ENCODE results near the gene FNTB. TPM values are rescaled to one million over a fixed set of nuclear protein-coding genes. Genes with fewer than 3 reads are reported as not detected.
A peak's percentile ranks its signal among the peaks of the same experiment; 100 is the strongest.
"Not testable (repeated sequence)": the region's sequence is repeated elsewhere in the genome, so short reads cannot be mapped to it uniquely, and the experiment has no call there.

Gene FNTB
- total and polyA plus RNA-seq, 5 donors from 2014 or later = 6.3 to 15.5 (median 7.9) TPM

DNA sequence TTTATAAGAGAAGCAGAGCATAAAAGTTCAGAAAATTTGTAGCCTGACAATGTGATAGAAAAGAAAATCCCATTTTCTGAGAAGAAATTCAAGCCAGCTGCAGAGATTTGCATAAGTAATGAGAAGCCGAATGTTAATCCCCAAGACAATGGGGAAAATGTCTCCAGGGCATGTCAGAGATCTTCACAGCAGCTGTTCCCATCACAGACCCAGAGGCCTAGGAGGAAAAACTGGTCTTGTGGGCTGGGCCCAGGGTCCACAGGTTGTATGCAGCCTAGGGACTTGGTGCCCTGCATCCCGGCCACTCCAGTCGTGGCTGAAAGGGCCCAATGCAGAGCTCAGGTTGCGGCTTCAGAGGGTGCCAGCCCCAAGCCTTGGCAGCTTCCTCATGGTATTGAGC is 100.0 kb downstream of the FNTB start:
- DNase-seq = not testable (repeated sequence)

DNA sequence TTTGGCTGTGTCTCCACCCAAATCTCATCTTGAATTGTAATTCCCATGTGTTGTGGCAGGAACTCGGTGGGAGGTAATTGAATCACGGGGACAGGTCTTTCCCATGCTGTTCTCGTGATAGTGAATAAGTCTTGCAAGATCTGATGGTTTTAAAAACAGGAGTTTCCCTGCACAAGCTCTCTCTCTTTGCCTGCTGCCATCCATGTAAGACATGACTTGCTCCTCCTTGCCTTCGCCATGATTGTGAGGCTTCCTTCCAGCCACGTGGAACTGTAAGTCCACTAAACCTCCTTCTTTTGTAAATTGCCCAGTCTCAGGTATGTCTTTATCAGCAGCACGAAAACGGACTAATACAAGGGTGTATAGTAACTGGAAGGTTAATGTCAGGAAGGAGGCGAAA is 101.1 kb downstream of the FNTB start:
- peaks cover 28% of the 10 kb centered on the region for H3K4me1 ChIP-seq (ENCODE audit: control insufficient read depth, insufficient read depth, low read length, poor library complexity, severe bottlenecking)
- DNase-seq; ATAC-seq (ENCODE audit: low read depth in 2 of 2); H3K27me3 ChIP-seq (ENCODE audit: control insufficient read depth, insufficient read depth, low read length); H3K27ac ChIP-seq (ENCODE audit: insufficient read depth, low read length, poor library complexity, severe bottlenecking); H3K27me3 Mint-ChIP-seq; H3K9me3 ChIP-seq (ENCODE audit: control insufficient read depth in 2 of 2, low read length in 2 of 2); H3K9me3 Mint-ChIP-seq; H3K4me3 ChIP-seq (ENCODE audit: low read depth, low read length): not testable (repeated sequence)
- peaks cover 89% of the 10 kb centered on the region for H3K36me3 ChIP-seq (ENCODE audit: control insufficient read depth, insufficient read depth, low read length)
- peak overlapping the region in 1 of 4 donors; percentile 39 for H3K4me3 Mint-ChIP-seq
- peaks cover 25 to 73% (median 52%) of the 10 kb centered on the region in 4 donors for H3K4me1 Mint-ChIP-seq
- H3K27ac Mint-ChIP-seq = peak overlapping the region in 1 of 3 donors; percentile 17
- H3K36me3 Mint-ChIP-seq = peaks cover 64% of the 10 kb centered on the region

More for the DNA sequence above, 100.0 kb downstream of the FNTB start:
- peak overlapping the region in 1 of 3 donors; percentile 55 for H3K27ac Mint-ChIP-seq
- H3K4me3 ChIP-seq (ENCODE audit: low read depth, low read length); H3K27ac ChIP-seq (ENCODE audit: insufficient read depth, low read length, poor library complexity, severe bottlenecking); H3K9me3 ChIP-seq (ENCODE audit: control insufficient read depth in 2 of 2, low read length in 2 of 2); ATAC-seq (ENCODE audit: low read depth in 2 of 2); H3K27me3 ChIP-seq (ENCODE audit: control insufficient read depth, insufficient read depth, low read length); H3K27me3 Mint-ChIP-seq; H3K9me3 Mint-ChIP-seq; H3K4me3 Mint-ChIP-seq: not testable (repeated sequence)
- peaks cover 24 to 77% (median 61%) of the 10 kb centered on the region in 4 donors for H3K4me1 Mint-ChIP-seq
- peaks cover 88% of the 10 kb centered on the region for H3K36me3 ChIP-seq (ENCODE audit: control insufficient read depth, insufficient read depth, low read length)
- peaks cover 73% of the 10 kb centered on the region for H3K36me3 Mint-ChIP-seq
- peaks cover 27% of the 10 kb centered on the region for H3K4me1 ChIP-seq (ENCODE audit: control insufficient read depth, insufficient read depth, low read length, poor library complexity, severe bottlenecking)

DNA sequence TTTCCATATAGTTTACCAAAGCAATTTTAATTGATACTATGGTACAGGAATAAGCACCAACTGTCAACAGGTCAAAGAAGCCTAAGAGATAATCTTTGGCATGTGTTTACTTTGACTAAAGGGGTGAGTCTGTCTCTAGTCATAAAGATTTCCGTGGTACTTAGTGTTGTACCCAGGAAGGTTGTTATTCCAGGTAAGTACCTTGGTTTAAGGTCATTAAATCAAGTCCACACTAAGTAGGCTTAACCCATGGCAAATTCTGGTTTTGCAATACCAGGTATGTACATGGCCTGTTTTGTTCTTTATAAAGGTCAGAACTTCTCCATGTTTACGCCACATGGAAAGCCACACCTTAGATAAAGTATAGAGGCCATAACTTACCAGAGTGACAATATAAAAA is 105.7 kb downstream of the FNTB start:
- ATAC-seq (ENCODE audit: low read depth in 2 of 2) (no peak), DNase-seq (no peak)
- no peak overlapping the region for H3K4me3 ChIP-seq (ENCODE audit: low read depth, low read length)
- H3K27me3 Mint-ChIP-seq = no peaks in the 10 kb centered on the region
- H3K9me3 Mint-ChIP-seq = peaks cover 0 to 7% (median 2%) of the 10 kb centered on the region in 7 donors
- peaks cover 93% of the 10 kb centered on the region for H3K36me3 ChIP-seq (ENCODE audit: control insufficient read depth, insufficient read depth, low read length)
- H3K27me3 ChIP-seq (ENCODE audit: control insufficient read depth, insufficient read depth, low read length) = no peaks in the 10 kb centered on the region
- H3K9me3 ChIP-seq (ENCODE audit: control insufficient read depth in 2 of 2, low read length in 2 of 2) = peaks cover 3 to 5% of the 10 kb centered on the region in 2 experiments
- peaks cover 47 to 80% (median 63%) of the 10 kb centered on the region in 4 donors for H3K4me1 Mint-ChIP-seq
- H3K4me3 Mint-ChIP-seq = peak overlapping the region in 1 of 4 donors; percentile 44
- no peak overlapping the region for H3K27ac ChIP-seq (ENCODE audit: insufficient read depth, low read length, poor library complexity, severe bottlenecking)
- H3K27ac Mint-ChIP-seq = no peak overlapping the region
- H3K4me1 ChIP-seq (ENCODE audit: control insufficient read depth, insufficient read depth, low read length, poor library complexity, severe bottlenecking) = peaks cover 57% of the 10 kb centered on the region
- peaks cover 64% of the 10 kb centered on the region for H3K36me3 Mint-ChIP-seq

DNA sequence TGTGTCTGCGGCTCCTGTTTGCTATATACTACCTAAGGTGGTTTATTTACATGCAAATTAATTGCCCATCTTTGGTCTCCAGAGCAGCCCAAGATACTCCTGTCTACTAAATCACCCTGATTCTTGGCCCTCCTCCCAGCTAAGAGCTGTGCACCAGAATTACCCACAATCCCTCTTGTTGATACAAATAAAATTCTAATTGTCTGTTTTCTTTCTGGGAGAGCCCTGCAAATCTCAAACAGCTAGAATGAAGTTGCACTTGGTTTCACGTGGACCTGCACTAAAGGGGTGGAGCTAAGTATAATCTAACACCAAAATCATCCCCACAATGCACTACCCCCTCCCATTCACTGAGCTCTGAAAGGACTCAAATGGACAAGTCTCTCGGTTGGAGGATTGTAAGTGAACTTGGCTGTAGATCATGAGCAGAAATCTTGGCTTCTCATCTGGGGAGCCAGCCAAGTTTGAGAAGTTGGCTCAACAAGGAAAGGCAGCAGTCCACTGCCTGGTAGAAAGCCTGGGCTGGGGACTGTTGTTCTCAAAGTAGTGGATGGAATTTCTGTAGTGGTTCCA is 109.0 kb downstream of the FNTB start:
- peaks cover 54% of the 10 kb centered on the region for H3K36me3 Mint-ChIP-seq
- DNase-seq (no peak), ATAC-seq (ENCODE audit: low read depth in 2 of 2) (no peak)
- Histone ChIP-seq H3K27me3 (ENCODE audit: control insufficient read depth, insufficient read depth, low read length) (no peaks in the 10 kb centered on the region), H3K27ac (ENCODE audit: insufficient read depth, low read length, poor library complexity, severe bottlenecking) (peak overlapping the region; percentile 14), H3K4me1 (ENCODE audit: control insufficient read depth, insufficient read depth, low read length, poor library complexity, severe bottlenecking) (peaks cover 79% of the 10 kb centered on the region), H3K9me3 (ENCODE audit: control insufficient read depth in 2 of 2, low read length in 2 of 2) (no peaks in the 10 kb centered on the region), H3K36me3 (ENCODE audit: control insufficient read depth, insufficient read depth, low read length) (peaks cover 64% of the 10 kb centered on the region), H3K4me3 (ENCODE audit: low read depth, low read length) (peak overlapping the region; percentile 89)
- H3K27me3 Mint-ChIP-seq = no peaks in the 10 kb centered on the region
- peaks cover 0 to 2% (median 0%) of the 10 kb centered on the region in 7 donors for H3K9me3 Mint-ChIP-seq
- peak overlapping the region in 3 of 4 donors; percentile 62 to 74 (median 68) for H3K4me3 Mint-ChIP-seq
- peaks cover 55 to 91% (median 69%) of the 10 kb centered on the region in 4 donors for H3K4me1 Mint-ChIP-seq
- H3K27ac Mint-ChIP-seq = peak overlapping the region in 2 of 3 donors; percentile 62 to 75

DNA sequence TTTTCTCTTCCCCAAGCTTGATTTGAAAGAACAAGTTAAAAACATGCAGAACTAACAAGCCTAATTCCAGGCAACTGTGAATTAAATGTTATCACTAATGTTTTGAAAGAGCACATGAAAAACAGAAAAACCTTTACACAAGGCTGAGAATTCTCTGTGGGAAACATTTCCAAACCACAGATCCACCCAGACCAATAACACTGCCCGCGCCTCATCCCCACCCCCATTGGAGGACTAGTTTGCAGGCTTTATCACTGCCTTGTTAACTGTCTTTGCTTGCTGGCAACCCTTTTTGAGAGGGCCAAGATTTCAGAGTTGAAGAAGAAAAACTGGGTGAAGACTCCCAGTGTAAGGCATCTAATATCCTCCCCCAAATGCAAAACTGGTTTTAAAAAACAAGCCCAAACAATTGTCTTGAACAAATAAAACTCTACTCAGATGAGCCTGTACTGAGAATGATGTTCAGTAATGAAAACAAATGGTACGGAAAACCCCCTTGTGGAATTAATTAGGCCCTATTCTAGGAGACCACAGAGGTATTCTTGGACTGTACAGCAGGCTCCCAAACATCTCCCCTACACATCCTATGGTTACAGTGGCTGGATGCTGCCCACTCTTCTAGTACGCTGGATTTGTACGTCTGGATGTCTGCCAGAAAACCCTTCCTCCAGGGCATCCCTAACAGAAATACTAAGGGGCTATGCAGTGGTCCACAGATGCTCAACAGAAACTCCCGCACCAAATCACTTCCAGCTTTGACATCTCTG is 109.8 kb downstream of the FNTB start:
- Histone ChIP-seq H3K36me3 (ENCODE audit: control insufficient read depth, insufficient read depth, low read length) (peaks cover 59% of the 10 kb centered on the region), H3K27me3 (ENCODE audit: control insufficient read depth, insufficient read depth, low read length) (no peaks in the 10 kb centered on the region), H3K9me3 (ENCODE audit: control insufficient read depth in 2 of 2, low read length in 2 of 2) (no peaks in the 10 kb centered on the region), H3K4me1 (ENCODE audit: control insufficient read depth, insufficient read depth, low read length, poor library complexity, severe bottlenecking) (peaks cover 77% of the 10 kb centered on the region), H3K4me3 (ENCODE audit: low read depth, low read length) (peak overlapping the region; percentile 89), H3K27ac (ENCODE audit: insufficient read depth, low read length, poor library complexity, severe bottlenecking) (no peak overlapping the region)
- peaks cover 50% of the 10 kb centered on the region for H3K36me3 Mint-ChIP-seq
- peak overlapping the region; percentile 62 to 74 (median 66) for H3K4me3 Mint-ChIP-seq
- no peaks in the 10 kb centered on the region for H3K9me3 Mint-ChIP-seq
- ATAC-seq (ENCODE audit: low read depth in 2 of 2) (no peak), DNase-seq (no peak)
- H3K27ac Mint-ChIP-seq = peak overlapping the region; percentile 62 to 76 (median 74)
- H3K27me3 Mint-ChIP-seq = no peaks in the 10 kb centered on the region
- H3K4me1 Mint-ChIP-seq = peaks cover 54 to 88% (median 69%) of the 10 kb centered on the region in 4 donors

DNA sequence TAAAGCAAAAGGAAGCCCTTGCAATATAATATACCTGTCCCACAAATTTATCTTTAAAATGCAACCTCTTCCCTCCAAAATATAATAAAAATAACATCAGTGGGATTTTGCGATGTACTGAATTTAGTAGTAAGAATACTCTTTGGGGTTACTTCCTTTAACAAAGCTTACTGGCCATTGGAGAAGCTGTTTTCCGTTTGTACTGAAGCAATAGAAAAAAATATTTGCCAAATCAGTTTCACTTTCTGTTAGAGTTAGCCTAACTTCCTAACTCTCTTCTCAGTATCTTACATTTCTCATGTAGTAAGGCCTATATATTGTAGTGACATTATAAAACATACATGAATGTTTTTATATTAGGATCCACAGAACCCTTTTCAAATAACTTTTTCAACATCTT is 111.9 kb downstream of the FNTB start:
- H3K4me1 ChIP-seq (ENCODE audit: control insufficient read depth, insufficient read depth, low read length, poor library complexity, severe bottlenecking) = peaks cover 81% of the 10 kb centered on the region
- no peak for ATAC-seq (ENCODE audit: low read depth in 2 of 2)
- H3K9me3 ChIP-seq (ENCODE audit: control insufficient read depth in 2 of 2, low read length in 2 of 2) = no peaks in the 10 kb centered on the region
- Mint-ChIP-seq H3K4me3 (peak overlapping the region; percentile 72 to 91 (median 80)), H3K9me3 (no peaks in the 10 kb centered on the region), H3K36me3 (peaks cover 43% of the 10 kb centered on the region), H3K4me1 (peaks cover 39 to 80% (median 60%) of the 10 kb centered on the region in 4 donors), H3K27ac (peak overlapping the region; percentile 62 to 94 (median 91)), H3K27me3 (peaks cover 2% of the 10 kb centered on the region)
- peak overlapping the region; percentile 89 for H3K4me3 ChIP-seq (ENCODE audit: low read depth, low read length)
- peak in 2 of 3 donors; percentile 68 to 82 for DNase-seq
- no peaks in the 10 kb centered on the region for H3K27me3 ChIP-seq (ENCODE audit: control insufficient read depth, insufficient read depth, low read length)
- H3K36me3 ChIP-seq (ENCODE audit: control insufficient read depth, insufficient read depth, low read length) = peaks cover 38% of the 10 kb centered on the region
- H3K27ac ChIP-seq (ENCODE audit: insufficient read depth, low read length, poor library complexity, severe bottlenecking) = peak overlapping the region; percentile 79

DNA sequence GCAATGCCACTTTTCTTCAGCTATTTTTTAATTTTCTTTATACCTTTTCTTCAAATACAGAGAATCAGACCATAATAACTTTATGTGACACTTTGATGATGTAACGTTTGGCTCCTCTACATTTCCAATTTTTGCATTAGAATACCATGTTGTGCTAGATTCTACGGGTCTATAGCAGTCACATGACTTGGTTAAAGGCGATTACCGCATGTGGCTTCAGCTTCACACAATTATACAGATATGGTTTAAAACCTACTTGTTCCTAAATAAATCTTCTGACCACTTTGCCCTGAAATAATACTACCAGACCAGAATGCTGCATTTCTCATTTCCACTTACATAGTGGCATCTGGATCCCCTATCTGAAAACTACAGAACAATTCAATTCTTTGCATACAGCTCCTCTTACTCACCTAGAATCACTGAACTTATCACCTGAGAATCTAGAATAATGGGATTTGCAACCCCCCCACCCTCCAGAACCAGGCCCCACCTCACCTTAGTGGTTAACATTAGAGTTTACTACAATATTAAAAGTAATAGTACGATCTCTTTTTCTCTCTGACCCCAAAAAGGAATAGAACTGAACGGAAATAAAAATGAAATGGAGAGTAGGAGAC is 114.3 kb downstream of the FNTB start:
- H3K9me3 Mint-ChIP-seq = no peaks in the 10 kb centered on the region
- peaks cover 9% of the 10 kb centered on the region for H3K27me3 Mint-ChIP-seq
- H3K27ac Mint-ChIP-seq = peak overlapping the region; percentile 91 to 99 (median 94)
- peaks cover 17% of the 10 kb centered on the region for H3K36me3 ChIP-seq (ENCODE audit: control insufficient read depth, insufficient read depth, low read length)
- peak overlapping the region; percentile 99 for H3K27ac ChIP-seq (ENCODE audit: insufficient read depth, low read length, poor library complexity, severe bottlenecking)
- H3K36me3 Mint-ChIP-seq = peaks cover 24% of the 10 kb centered on the region
- H3K27me3 ChIP-seq (ENCODE audit: control insufficient read depth, insufficient read depth, low read length) = peaks cover 2% of the 10 kb centered on the region
- H3K4me1 Mint-ChIP-seq = peaks cover 28 to 59% (median 37%) of the 10 kb centered on the region in 4 donors
- H3K4me3 Mint-ChIP-seq = peak overlapping the region; percentile 96 to 100 (median 98)
- peaks cover 60% of the 10 kb centered on the region for H3K4me1 ChIP-seq (ENCODE audit: control insufficient read depth, insufficient read depth, low read length, poor library complexity, severe bottlenecking)
- no peak for ATAC-seq (ENCODE audit: low read depth in 2 of 2)
- peak overlapping the region; percentile 91 for H3K4me3 ChIP-seq (ENCODE audit: low read depth, low read length)
- DNase-seq = peak in 2 of 3 donors; percentile 18 to 39
- no peaks in the 10 kb centered on the region for H3K9me3 ChIP-seq (ENCODE audit: control insufficient read depth in 2 of 2, low read length in 2 of 2)

Measured in CD4-positive, CD25-positive, alpha-beta regulatory T cell (primary cell).